Cardiac fibroblast (primary cell): ENCODE results near the gene MCEE.

Experiments used
- DNase-seq, 2 donors: peaks; one replicate each; pipeline versions ENCODE4 v3.0.0 to v3.0.0-alpha.2; 2010; ENCODE audit warnings: low read depth in 2 of 2
- H3K4me3 ChIP-seq, 2 donors: replicated peaks in 1 of 2; 1 replicate in 1 of 2; 2 replicates in 1 of 2; pipeline ENCODE4 v1.5.1; 2011; ENCODE audit warnings: low read depth in 2 of 2, low read length in 2 of 2, mild to moderate bottlenecking in 2 of 2, moderate library complexity in 1 of 2
- CTCF ChIP-seq: IDR thresholded peaks from one replicate; pipeline ENCODE4 v1.5.1; 2011; ENCODE audit warnings: low read depth, mild to moderate bottlenecking, low read length, inconsistent platforms

MCEE gene

GRCh38 chr2:71129114-71129901 is 721 bp downstream of the MCEE start:
- peak; percentile 8 to 27 for DNase-seq
- TF ChIP-seq CTCF = no peak
- peak overlapping the region; percentile 93 to 99 for H3K4me3 ChIP-seq

- DNase-seq = no peak
- no peak overlapping the region for H3K4me3 ChIP-seq
- no peak for TF ChIP-seq CTCF
Measured at GRCh38 chr2:71126957-71127356, 3.1 kb downstream of the MCEE start.

- TF ChIP-seq CTCF = no peak
- no peak for DNase-seq
- H3K4me3 ChIP-seq = no peak overlapping the region
Measured at GRCh38 chr2:71125506-71126294, 4.3 kb downstream of the MCEE start.

- H3K4me3 ChIP-seq = no peak overlapping the region
- DNase-seq = peak in 1 of 2 donors; percentile 9
- no peak for TF ChIP-seq CTCF
Measured at GRCh38 chr2:71122387-71123298, 7.4 kb downstream of the MCEE start.

GRCh38 chr2:71121479-71121878 is 8.6 kb downstream of the MCEE start:
- TF ChIP-seq CTCF = no peak
- H3K4me3 ChIP-seq = no peak overlapping the region
- DNase-seq = no peak

GRCh38 chr2:71120195-71120594 is 9.8 kb downstream of the MCEE start:
- no peak for TF ChIP-seq CTCF

More at GRCh38 chr2:71120195-71120594, 9.8 kb downstream of the MCEE start:
- no peak overlapping the region for H3K4me3 ChIP-seq
- DNase-seq = no peak
